Right ventricle myocardium superior (tissue), 1 donor: ENCODE data around the gene PDXK. TPM values are rescaled to one million over a fixed set of nuclear protein-coding genes. Genes with fewer than 3 reads are reported as not detected.
"Not testable (repeated sequence)": the region's sequence is repeated elsewhere in the genome, so short reads cannot be mapped to it uniquely, and the experiment has no call there.

Source experiments
- ATAC-seq: fragments of 200-7000 bp; cut with Tn5 transposase; one replicate; pipeline ENCODE4 v1.9.1; 2020; ENCODE audit warnings: mild to moderate bottlenecking; ENCODE audit not compliant: poor library complexity
- DNase-seq: peaks from one replicate; pipeline ENCODE4 v3.0.0-alpha.2; 2020
- intact Hi-C: fragments of 100-400 bp; cut with DNase I; formaldehyde crosslinking; loops from one replicate; pipeline ENCODE4 v1.11.2; 2022
- total RNA-seq: library from RNA; stranded (reverse); fragmentation: NEBNext Ultra II Directional; extraction: Animal tissue kit (Norgen Biotek cat#: 25700); gene quantifications from one replicate; pipeline ENCODE4 v1.2.1, GENCODE V29; 2021
- donor health status: DM: no; HTN: yes; CAD: no; lungs with severe emphysema.

Gene PDXK
- total RNA-seq, 1 donor from 2014 or later: 93.8 TPM

DNA sequence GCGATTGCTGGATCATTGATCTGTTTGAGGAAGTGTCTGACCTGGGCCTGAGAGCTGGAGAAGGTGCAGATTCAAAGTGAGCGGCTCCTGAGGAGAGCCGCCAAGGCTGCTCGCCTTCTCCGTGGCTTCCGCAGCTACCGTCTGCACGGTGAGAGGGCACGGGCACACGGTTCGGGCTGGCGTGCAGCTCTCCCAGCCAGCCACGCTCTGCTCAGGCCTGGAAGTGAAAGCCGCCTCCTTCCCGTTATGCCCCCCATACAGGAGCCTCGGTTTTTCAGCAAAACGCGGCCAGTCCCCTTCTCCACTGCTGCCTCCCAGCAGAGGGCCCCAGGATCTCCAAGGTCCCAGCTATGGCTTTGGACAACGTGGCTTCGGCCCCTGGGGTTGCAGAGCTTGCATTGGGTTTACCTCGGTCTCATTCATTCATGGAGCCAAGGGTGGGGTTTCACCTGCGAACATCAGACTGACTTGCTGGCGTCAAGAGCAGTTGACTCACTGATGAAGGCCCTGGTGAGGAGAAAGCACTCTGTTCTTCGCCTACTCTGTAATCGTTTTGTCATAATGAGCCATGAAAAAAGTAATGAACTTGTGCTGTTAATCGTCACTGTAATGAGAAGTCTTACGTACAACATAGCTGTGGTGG is 24.4 kb upstream of the PDXK start:
- ATAC-seq: no peak
- no peak for DNase-seq
- intact Hi-C loops: no loop called here

DNA sequence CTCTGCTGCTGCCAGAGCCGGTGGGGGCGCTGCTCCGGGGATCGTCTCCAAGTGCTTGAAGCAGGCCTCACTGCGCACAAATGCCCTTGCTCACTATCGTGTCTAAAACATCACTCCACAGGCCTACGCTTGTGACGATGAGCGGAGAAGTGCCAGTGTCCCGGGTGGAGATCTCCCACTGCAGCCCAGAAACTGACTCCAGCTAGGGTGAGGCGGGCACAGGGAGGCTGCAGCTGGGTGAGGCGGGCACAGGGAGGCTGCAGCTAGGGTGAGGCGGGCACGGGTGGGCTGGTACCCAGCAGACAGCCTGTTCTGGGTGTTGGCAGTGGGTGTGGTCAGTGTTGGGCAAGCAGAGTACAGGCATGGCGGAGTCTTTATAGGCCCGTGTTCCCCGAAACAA is 22.7 kb upstream of the PDXK start:
- DNase-seq: no peak
- no peak for ATAC-seq
- intact Hi-C loops: no loop called here

DNA sequence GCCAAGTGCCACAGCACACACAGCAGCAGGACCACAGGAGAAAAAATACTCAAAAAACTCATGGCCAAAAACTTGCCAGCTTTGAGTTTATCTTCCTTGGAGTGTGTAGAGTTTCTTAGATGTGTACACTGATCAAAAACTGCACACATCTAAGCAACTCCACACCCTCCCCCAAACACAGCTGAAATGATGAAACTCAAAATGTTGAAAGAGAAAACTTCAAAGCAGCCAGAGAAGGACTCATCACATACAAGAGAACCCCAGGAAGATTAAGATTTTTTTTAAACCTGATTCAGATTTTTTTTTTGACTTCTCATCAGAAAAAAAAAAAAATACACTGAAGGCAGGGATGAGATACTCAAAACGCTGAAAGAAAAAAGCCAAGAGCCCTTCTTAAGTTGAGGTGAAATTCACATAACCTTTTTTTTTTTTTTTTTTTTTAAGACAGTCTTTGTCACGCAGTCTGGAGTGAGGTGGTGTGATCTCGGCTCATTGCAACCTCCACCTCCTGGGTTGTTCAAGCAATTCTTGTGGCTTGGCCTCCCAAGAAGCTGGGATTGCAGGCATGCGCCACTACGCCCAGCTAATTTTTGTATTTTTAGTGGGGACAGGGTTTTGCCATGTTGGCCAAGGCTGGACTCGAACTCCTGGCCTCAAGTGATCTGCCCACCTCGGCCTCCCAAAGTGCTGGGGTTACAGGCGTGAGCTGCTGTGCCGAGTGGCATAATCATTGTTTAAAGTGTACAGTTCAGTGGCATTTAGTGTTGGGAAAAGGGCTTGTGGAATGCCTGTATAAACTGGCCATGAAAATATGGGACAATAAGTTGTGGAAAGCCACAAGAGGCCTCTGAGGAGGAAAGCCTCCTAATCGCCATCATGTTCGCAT is 20.9 kb upstream of the PDXK start:
- DNase-seq (peak; percentile 4), ATAC-seq (no peak)
- intact Hi-C loops: no loop called here

DNA sequence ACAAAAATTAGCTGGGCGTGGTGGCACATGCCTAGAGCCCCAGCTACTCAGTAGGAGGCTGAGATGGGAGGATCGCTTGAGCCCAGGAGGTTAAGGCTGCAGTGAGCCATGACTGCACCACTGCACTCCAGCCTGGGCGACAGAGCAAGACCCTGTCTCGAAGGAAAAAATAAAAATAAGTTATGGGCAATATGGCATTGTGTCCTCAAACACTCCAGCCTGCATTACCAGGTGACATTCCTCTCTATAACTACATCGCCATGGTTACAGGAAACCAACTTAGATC is 19.5 kb upstream of the PDXK start:
- ATAC-seq, intact Hi-C loops, DNase-seq: not testable (repeated sequence)

DNA sequence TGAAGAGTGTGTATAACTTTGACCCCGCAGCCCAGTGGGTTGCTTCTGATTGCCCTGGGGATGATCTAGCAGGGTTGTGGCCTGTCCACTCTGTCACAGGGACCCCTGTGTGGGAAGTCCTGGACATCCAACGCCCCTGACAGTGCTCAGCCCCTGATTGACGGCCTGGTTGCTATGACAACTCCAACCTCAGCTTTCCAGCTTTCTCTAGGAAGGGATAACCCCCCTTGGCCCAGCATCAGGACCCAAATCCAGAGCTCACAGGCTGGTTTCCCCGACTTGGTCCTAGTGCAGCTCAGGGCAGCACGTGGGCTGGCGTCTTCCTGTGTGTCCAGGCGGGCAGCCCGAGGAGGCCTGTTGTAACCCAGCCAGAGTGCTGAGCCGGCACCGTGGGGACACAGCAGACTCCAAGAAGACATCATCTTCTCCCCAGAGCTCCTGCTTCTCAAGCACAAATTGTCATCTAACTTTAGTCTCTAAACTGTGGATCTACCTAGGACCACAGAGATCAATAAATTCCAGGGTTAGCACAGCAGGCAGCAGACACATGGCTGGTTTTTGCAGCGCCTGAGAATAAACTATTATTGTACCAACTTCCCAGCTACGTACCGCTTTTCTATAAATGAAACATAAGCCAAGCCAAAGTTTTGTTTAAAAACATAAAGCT is 18.9 kb upstream of the PDXK start:
- intact Hi-C loops: no loop called here
- ATAC-seq (no peak), DNase-seq (peak; percentile 22)

DNA sequence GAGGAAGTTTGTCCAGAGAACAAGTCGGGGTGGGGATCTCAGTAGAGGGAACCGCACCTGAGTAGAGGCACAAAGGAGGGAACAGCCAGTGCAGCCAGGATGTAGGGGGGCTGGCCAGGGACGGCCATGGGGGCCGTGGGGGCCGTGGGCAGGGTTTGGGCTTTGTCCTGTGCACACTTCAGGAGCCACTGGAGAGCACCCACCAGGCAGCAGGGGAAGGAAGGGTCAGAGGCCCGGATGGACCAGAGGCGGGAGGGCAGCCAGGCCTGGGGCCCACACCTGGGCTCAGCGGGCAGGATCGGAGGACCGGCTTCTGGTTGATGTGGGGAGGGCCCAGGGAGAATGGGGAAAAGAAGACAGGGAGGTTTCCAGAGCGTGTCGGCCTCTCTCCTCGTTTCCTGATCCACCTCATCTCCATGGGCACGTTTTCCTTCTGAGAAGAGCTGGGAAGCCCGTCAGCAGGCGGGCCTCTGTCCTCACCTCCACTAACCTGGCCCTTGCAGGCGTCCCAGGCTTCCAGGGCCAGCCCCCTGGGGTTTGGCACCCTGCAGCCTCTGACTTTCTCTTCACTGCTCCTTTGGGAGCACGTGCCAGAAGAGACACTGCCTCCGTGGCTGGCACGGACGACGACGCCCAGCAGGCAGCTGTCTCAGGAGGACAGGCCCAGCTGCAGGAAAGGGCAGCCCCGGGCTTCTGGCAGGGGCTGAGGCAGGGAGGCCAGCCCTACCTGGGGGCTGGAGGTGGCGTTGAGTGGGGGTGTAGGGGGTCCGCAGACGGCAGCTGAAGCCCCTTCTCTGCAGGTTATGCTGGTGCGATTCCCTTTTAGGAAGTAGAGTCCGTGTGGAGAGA is 16.8 kb upstream of the PDXK start:
- ATAC-seq (peak; percentile 28), DNase-seq (peak; percentile 40)
- intact Hi-C loops: no loop called here

DNA sequence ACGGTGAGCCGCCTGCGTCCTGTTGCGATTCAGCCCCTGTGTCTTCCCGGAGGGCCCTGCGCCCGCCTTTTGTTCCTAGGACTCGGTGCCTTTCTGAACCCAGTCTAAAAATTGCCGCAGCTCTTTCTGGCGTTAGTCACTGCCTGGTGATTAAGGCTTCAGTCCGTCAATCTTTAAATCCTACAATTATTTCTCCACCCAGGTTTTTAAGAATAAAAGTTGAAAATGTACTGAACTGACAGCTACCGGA is 16.2 kb upstream of the PDXK start:
- ATAC-seq (peak; percentile 52), DNase-seq (no peak)
- intact Hi-C loops: no loop called here

DNA sequence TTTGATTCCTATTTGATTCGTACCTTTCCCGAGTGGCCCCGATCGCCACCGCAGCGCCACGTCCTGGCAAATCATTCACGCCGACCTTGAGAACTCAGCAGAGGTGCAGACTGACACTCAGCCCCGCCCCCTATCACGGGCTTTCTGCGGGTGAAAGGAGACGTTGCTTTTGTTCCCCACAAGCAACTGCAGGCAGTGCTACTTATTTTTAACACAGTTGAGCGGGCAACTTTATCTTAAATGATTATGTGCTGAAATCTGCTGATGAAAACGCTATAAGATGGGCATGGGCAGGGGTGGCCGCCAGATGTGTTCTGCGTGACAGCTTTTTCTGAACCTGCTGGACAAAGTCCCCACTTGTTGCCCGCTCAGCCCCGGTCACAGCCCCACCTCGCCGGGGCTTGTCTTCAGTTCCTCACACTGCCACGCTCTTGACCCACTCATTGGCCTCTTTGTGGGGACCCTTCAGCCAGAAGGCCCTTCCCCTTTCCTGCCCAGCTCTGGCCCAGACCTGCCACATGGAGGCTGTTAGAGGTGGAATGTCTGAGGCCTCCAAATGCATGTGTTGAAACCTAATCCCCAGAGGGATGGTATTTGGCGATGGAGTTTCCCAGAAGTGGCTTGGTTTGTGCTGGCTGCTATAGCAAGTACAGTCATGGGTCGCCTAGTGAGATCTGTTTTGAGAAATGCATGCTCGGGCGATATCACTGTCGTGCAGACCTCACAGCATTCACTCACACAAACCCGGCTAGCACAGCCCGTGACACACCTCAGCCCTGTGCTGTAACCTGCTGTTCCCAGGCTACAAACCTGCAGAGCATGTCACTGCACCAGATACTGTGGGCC is 15.7 kb upstream of the PDXK start:
- intact Hi-C loops: no loop called here
- DNase-seq: peak; percentile 79
- ATAC-seq: peak; percentile 88

DNA sequence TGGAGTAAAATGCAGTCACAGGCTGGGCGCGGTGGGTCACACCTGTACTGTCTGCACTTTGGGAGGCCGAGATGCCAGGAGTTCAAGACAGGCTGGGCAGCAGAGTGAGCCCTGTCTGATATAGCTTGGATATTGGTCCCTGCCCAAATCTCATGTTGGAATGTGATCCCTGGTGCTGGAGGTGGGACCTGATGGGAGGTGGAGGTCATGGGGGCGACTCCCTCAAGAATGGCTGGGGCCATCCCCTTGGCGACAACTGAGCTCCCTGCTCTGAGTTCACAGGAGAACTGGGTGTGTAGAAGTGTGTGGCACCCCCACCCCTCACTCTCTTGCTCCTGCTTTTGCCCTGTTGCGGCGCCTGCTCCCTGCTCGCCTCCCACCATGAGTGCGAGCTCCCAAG is 11.5 kb upstream of the PDXK start:
- ATAC-seq: no peak
- intact Hi-C loops: no loop called here
- no peak for DNase-seq

DNA sequence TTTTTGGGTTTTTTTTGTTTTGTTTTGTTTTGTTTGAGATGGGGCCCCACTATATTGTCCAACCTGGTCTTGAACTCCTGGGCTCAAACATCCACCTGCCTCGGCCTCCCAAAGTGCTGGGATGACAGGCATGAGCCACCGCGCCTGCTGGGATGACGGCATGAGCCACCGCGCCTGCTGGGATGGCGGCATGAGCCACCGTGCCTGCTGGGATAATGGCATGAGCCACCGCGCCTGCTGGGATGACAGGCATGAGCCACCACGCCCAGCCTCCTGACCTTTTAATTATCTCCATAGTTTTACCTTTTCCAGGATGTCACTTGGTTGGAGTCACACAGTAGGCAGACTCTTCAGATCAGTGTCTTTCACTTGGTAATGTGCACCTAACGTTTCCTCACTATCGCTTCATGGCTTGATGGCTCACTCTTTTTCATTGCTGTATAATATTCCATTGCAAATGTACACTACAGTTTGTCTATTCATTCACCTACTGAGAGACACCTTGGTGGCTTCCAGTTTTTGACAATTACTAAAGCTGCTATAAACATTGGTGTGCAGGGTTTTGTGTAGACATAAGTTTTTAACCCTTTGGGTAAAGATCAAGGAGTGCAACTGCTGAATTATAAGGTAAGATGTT is 10.1 kb upstream of the PDXK start:
- DNase-seq (no peak), ATAC-seq (no peak)
- intact Hi-C loops: no loop called here

DNA sequence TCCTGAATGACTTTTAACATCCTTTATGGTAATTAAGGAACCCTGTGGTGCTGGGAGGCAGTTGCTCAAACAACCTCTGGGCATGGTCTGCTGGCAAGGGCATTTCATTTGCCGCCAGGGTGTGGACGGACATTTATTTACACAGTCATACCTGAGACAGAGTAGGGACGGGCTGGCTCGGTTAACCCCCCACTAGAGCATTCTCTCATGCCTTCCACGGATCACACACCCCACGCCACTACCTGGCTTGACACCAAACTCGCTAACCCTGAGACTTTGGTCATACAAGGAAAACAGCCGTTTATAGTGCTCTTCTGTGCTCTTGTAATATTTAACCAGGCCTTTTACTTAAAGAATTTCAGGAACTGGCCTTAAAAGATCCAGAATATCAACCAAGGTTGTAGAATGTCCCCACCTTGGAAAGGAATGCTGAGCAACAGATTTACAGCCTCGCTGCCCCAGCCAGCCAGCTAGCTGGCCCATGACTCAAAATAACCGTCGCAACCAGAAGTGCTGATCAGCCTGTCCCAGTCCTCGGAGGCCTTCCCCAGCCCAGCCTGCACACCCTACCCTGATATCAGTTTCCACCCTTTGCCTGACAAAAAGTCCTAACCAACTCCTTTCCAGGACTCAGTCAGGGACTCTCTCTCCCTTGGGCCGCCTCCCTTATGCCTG is 6.5 kb upstream of the PDXK start:
- peak; percentile 47 for ATAC-seq
- no peak for DNase-seq

DNA sequence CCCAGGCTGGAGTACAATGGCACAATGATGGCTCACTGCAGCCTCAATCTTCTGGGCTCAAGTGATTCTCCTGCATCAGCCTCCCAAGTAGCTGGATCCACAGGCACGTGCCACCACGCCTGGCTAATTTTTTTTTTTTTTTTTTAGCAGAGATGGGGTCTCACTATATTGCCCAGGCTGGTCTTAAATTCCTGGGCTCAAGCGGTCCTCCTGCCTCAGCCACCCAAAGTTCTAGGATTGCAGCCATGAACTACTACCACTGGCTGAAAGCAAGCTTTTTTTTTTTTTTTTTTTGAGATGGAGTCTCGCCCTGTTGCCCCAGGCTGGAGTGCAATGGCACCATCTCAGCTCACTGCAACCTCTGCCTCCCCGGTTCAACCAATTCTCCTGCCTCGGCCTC is 5.8 kb upstream of the PDXK start:
- intact Hi-C loops, ATAC-seq, DNase-seq: not testable (repeated sequence)

More for the DNA sequence above, 6.5 kb upstream of the PDXK start:
- intact Hi-C loops: no loop called here

DNA sequence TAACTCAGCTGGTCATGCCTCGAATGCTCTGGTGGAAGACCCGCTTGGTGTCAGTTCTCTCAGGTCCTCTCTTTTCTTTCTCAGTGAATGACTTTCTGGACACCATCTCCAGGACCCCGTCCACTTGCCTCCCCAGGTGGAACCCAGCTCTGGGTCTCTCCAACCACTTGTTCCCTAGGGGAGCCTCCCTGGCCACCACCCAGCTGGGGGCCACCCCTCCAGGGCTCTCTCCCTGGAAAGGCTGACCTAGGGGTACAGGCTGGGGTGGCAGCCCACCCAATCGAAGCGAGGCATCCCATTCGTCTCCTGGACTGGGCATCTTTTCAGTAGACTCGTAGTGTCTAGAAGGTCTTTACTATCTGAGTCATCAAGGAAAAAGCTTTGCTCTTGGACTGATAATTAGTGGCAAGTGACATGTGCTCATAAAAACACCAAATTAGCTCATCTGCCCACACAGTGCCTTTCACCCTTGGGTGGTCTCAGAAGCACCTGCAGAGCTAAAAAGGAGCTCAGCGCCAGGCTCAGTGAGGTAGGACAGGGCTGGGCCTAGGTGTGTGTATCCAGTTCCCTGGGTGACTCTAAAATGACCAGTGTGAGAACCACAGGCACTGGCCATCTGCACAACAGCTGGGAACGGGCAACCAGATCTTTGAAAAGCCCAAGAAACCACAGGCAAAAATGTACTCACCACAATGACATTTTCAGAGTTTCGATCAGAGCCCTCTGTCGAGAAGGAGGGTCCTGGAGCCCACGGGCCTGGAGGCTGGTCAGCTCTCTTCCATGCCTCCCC is 2.4 kb upstream of the PDXK start:
- no peak for ATAC-seq
- no peak for DNase-seq
- intact Hi-C loops: no loop called here

DNA sequence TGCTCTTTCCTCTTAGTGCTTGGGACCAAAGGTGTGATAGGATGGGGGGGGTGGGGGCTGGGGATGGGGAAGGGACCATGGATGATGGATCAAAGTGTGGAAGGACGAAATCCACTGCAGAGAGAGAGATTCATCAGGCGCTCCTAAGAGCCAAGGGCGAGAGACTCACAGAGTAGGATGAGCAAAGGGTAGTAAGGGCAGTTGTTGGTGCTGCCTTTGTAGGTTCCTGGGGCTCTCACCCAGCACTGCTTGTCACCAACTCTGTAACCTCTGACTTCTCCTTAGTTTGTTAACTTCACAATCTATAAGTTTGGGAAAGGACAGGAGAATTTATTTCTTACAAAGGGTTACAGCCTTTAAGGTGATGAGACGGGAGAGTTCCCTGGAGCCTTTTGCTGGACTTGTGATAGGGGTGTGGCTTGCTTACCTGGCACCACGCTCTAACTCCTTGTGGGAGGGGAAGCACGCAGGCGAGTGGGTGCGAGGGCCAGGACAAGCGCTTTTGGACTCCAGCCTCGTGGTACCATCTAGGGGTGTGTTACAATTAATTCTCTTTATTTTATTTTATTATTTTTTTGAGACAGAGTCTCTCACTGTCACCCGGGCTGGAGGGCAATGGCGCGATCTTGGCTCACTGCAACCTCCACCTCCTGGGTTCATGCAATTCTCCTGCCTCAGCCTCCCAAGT is 1.6 kb upstream of the PDXK start:
- intact Hi-C loops: no loop called here
- ATAC-seq (no peak), DNase-seq (no peak)

DNA sequence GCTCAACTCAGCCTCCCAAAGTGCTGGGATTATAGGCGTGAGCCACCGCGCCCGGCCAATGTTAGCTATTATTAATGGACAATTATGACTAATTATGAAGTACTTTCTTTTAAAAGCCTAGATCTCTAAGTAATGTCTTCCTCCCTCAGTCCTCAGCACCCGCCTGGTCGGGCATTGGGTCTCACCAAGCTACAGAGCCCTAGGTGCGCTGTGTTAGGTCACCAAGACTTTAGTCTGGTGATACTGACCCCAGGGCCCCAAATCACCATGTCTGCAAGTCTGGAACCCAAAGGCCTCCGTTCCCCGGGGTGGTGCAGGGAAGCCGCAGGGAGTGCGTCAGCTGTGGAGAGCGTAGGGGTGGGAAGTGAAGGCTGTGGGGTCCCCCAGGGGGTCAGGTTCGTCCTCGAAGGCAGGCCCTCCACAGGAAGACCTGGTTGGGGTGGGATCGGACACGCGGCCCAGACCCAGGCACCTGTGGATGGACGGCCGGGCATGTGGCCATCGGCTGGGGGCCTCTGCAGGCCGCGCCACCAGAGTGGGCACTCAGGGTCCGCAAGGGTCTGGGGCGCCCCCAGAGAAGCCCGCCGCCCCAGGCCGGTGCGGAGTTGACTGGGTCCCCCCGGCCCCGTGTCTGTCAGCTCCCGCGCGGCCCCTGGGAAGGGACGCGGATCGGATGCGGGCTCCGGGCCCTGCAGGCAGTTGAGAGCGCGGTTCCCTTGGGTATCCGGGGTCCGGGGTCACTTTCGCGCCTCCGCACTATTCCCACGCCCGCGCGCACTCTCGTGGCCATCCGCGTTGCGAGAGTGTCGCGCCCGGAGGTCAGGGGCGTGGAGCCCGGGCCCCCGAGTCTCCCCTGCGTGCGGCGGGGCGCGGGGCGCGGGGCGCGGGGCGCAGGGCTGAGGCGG is 710 bp upstream of the PDXK start:
- intact Hi-C loops: no loop called here
- DNase-seq (peak; percentile 64), ATAC-seq (peak; percentile 11)
